HG03025 (cell line): Measurements from ENCODE around the gene DPY19L1.
"Not testable (repeated sequence)": the region's sequence is repeated elsewhere in the genome, so short reads cannot be mapped to it uniquely, and the experiment has no call there.

Experiments used
- ATAC-seq: cut with Tn5 transposase; IDR thresholded peaks from one replicate; pipeline ENCODE4 v1.9.1; 2021; ENCODE audit warnings: mild to moderate bottlenecking, moderate library complexity; ENCODE audit not compliant: unreplicated experiment, low FRiP score

Gene DPY19L1

GRCh38 chr7:34991938-34992840, 45.1 kb downstream of the DPY19L1 start:
- ATAC-seq: no peak

GRCh38 chr7:34988442-34989125, 48.7 kb downstream of the DPY19L1 start:
- not testable (repeated sequence) for ATAC-seq

- ATAC-seq: not testable (repeated sequence)
Measured at GRCh38 chr7:34985155-34985554, 52.1 kb downstream of the DPY19L1 start.

- not testable (repeated sequence) for ATAC-seq
Measured at GRCh38 chr7:34984140-34984539, 53.1 kb downstream of the DPY19L1 start.

GRCh38 chr7:34982371-34983019, 54.8 kb downstream of the DPY19L1 start:
- ATAC-seq: peak; percentile 57

- ATAC-seq: not testable (repeated sequence)
Measured at GRCh38 chr7:34979124-34979523, 58.2 kb downstream of the DPY19L1 start.

- no peak for ATAC-seq
Measured at GRCh38 chr7:34973400-34973760, 63.9 kb downstream of the DPY19L1 start.

- ATAC-seq: peak; percentile 80
Measured at GRCh38 chr7:34972739-34973399, 64.4 kb downstream of the DPY19L1 start.

- ATAC-seq: not testable (repeated sequence)
Measured at GRCh38 chr7:34967818-34968217, 69.5 kb downstream of the DPY19L1 start.

- ATAC-seq: not testable (repeated sequence)
Measured at GRCh38 chr7:34966504-34966903, 70.8 kb downstream of the DPY19L1 start.

GRCh38 chr7:34958021-34958420, 79.3 kb downstream of the DPY19L1 start:
- ATAC-seq: no peak

- ATAC-seq: no peak
Measured at GRCh38 chr7:34952822-34953221, 84.5 kb downstream of the DPY19L1 start.

GRCh38 chr7:34949361-34949760, 87.9 kb downstream of the DPY19L1 start:
- ATAC-seq: no peak

GRCh38 chr7:34947427-34947826, 89.9 kb downstream of the DPY19L1 start:
- not testable (repeated sequence) for ATAC-seq

- ATAC-seq: no peak
Measured at GRCh38 chr7:34946486-34946885, 90.8 kb downstream of the DPY19L1 start.

GRCh38 chr7:34945894-34946477, 91.3 kb downstream of the DPY19L1 start:
- not testable (repeated sequence) for ATAC-seq

- no peak for ATAC-seq
Measured at GRCh38 chr7:34939175-34939574, 98.1 kb downstream of the DPY19L1 start.

- peak; percentile 79 for ATAC-seq
Measured at GRCh38 chr7:34935735-34936165, 101.5 kb downstream of the DPY19L1 start.

GRCh38 chr7:34931739-34932138, 105.5 kb downstream of the DPY19L1 start:
- no peak for ATAC-seq

GRCh38 chr7:34929783-34930182, 107.5 kb downstream of the DPY19L1 start:
- ATAC-seq: not testable (repeated sequence)
